Measurements from ENCODE around the gene AVEN.
"Not testable (repeated sequence)": the region's sequence is repeated elsewhere in the genome, so short reads cannot be mapped to it uniquely, and the experiment has no call there.

AVEN gene, protein sequence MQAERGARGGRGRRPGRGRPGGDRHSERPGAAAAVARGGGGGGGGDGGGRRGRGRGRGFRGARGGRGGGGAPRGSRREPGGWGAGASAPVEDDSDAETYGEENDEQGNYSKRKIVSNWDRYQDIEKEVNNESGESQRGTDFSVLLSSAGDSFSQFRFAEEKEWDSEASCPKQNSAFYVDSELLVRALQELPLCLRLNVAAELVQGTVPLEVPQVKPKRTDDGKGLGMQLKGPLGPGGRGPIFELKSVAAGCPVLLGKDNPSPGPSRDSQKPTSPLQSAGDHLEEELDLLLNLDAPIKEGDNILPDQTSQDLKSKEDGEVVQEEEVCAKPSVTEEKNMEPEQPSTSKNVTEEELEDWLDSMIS

GRCh38 chr15:34038871-34039789, at the start of gene AVEN:
Gene AVEN (minus strand): TSS chr15:34039204. CDS start chr15:34039046, 158 bp downstream.
- DNase-seq = peak; percentile 62

GRCh38 chr15:34085746-34086145, 46.7 kb upstream of the AVEN start:
- no peak for DNase-seq

- no peak for DNase-seq
Measured at GRCh38 chr15:34084086-34084485, 45.1 kb upstream of the AVEN start.

- DNase-seq = no peak
Measured at GRCh38 chr15:34079904-34080303, 40.9 kb upstream of the AVEN start.

- no peak for DNase-seq
Measured at GRCh38 chr15:34078900-34079299, 39.9 kb upstream of the AVEN start.

DNA sequence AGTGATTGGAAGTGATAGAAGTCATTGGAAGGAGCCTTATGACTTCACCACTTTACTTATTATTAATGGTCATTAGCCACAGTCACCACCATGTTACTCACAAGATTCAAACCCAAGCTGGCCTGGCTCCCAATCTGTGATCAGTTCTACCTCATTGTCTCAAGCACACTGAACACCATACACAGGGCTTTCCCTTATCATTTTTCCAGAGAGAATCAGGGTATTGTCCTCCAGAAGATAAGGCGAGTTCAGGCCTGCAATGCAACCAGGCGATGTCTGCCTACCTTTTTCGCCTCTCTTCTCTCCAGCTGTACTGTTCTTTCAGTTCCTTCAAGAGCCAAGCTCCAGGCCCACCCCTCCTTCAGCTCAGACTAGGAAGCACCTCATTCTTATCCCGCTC, 37.8 kb upstream of the AVEN start:
- DNase-seq = no peak

- no peak for DNase-seq
Measured at GRCh38 chr15:34070003-34070402, 31.0 kb upstream of the AVEN start.

- DNase-seq = no peak
Measured at GRCh38 chr15:34065941-34066340, 26.9 kb upstream of the AVEN start.

DNA sequence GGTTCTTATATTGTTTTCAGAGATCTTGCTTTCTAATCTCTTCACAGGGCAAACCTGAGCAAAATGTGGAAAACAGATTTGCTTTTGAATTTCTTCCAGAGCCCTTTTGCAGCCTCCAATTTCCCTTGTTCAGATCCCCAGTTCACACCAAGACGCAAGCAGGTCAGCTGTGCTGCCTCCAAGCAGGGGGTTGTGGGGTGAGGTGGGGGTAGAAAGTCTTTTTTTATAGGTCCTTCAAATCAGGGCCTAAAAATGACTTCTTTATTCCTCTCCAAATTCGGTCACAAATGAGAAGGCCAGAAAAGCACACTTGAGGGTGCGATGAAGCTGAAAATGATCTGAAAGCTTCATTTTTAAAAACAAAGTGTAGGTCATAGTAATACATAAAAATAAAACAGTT, 26.3 kb upstream of the AVEN start:
- no peak for DNase-seq

DNA sequence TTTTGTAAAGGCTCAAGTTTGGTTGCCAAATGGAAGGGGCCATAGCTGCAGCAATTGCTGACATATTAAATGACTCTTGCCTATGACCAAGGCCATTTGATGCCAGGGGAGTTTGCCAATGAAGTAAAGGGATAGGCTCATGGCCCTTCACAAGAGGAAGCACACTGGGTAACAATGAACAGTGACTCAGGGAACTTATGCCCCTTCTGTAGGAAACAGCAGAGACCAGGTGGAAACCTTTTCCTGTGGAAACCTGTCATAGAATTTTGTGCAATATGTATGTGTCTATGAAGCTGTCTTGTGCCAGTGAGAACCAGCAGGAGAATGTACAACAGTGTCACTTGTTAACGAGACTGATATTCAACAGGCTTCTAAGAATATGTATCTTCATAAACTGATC, 25.4 kb upstream of the AVEN start:
- DNase-seq = no peak

- DNase-seq = no peak
Measured at GRCh38 chr15:34059946-34060345, 20.9 kb upstream of the AVEN start.

DNA sequence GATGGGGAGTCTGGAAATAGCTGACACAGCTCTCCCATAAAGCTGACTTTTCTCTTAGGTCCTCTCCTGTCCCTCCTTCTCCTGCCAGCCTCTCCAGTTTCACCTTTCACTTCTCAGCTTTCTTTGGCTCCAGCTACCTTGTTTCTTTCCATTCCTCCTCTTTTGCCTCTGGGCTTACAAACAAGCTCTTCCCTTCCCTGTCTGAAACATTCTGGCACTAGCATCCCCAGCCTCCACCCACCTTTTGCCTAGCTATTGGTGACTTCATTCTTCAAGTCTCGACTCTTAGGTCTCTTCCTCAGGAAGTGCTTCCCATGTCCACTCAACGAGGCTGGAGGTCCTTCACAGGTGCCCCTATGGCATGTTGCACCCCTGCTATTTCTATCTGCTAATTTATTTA, 20.5 kb upstream of the AVEN start:
- no peak for DNase-seq

DNA sequence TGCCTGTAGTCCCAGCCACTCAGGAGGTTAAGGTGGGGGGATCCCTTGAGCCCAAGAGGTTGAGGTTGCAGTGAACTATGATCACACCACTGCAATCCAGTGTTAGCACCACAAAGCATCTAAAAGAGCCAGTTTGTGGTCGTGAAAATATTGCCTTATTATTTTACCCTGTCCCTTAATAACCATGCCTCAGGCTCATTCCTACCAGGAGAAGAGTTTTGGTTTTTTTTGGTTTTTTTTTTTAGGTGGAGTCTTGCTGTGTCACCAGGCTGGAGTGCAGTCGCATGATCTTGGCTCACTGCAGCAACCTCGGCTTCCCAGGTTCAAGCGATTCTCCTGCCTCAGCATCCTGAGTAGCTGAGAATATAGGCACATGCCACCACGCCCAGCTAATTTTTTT, 17.9 kb upstream of the AVEN start:
- DNase-seq = no peak

- DNase-seq = no peak
Measured at GRCh38 chr15:34055868-34056595, 17.0 kb upstream of the AVEN start.

DNA sequence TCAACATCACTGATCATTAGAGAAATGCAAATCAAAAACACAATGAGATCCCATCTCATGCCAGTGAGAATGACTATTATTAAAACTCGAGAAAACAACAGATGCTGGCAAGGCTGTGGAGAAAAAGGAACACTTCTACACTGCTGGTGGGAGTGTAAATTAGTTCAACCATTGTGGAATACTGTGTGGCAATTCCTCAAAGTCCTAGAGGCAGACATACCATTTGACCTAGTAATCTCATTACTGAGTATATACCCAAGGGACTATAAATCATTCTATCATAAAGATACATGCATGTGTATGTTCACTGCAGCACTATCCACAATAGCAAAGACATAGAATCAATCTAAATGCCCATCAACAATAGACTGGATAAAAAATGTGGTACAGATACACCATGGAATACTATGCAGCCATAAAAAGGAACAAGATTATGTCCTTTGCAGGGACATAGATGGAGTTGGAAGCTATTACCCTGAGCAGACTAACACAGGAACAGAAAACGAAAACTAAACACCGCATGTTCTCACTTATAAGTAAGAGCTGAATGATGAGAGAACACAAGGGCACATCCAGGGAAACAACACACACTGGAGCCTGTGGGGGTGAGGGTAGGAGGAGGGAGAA, 15.2 kb upstream of the AVEN start:
- no peak for DNase-seq

DNA sequence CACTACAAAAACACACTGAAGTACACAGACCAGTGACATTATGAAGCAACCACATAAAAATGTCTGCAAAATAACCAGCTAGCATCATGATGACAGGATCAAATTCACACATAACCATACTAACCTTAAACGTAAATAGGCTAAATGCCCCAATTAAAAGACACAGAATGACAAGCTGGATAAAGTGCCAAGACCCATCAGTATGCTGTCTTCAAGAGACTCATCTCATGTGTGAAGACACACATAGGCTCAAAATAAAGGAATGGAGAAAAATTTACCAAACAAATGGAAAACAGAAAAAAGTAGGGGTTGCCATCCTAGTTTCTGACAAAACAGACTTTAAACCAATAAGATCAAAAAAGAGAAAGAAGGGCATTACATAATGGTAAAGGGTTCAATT, 11.4 kb upstream of the AVEN start:
- not testable (repeated sequence) for DNase-seq

DNA sequence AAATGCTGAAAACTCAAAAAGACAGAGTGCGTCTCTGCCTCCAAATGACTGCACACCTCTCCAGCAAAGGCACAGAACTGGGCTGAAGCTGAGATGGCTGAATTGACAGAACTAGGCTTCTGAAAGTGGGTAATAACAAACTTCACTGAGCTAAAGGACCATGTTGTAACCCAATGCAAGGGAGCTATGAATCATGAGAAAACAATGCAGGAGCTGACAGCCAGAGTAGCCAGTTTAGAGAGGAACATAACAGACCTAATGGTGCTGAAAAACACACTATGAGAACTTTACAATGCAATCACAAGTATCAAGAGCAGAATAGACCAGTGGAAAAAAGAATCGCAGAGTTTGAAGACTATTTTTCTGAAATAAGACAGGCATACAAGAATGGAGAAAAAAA, 10.1 kb upstream of the AVEN start:
- DNase-seq = no peak

- DNase-seq = no peak
Measured at GRCh38 chr15:34047893-34048775, 9.1 kb upstream of the AVEN start.

DNA sequence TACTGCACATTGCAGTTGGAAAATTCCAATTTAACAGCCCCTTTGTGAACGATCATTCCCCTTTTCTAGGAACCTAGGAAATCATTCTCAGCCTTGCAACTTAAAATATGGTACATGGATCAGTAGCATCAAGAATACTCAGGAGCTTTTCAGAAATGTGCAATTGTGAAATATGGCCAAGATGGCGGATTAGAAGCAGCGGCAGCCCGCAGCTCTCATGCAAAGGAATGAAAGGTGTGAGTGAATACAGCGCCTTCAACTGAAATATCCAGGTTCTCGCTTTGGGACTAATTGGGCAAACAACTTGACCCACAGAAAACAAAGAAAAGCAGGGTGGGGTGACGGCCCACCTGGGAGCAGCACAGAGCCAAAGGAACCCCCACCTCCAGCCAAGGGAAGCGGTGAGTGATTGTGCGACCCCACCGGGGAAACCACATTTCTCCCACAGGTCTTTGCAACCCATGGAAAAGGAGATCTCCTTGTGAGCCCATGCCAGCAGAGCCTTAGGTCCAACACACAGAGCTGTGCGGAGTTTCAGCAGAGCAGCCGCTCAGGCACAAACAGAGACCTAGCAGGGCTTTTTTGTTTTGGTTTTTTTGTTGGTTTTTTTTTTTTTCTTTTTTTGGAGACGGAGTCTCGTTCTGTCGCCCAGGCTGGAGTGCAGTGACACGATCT, 7.6 kb upstream of the AVEN start:
- DNase-seq = no peak

DNA sequence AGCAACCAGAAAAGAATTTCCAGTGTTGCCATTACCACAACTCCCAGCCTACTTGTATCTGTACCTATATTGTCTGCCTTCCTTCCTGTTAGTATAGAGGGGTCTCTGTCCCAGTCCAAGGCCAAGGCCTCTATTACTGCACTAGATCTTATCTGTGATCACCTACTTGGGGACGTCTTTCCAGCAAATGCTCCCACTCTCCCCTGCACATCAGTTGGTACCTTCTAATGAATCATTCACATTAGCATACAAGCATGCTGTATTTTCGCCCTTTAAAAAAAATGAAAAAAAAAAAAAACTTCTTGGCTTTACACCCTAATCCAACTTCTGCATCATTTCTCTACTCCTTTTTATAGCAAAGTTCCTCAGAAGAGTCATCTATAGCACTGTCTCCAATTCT, 4.8 kb upstream of the AVEN start:
- DNase-seq = no peak

- DNase-seq = no peak
Measured at GRCh38 chr15:34043391-34043790, 4.4 kb upstream of the AVEN start.

- DNase-seq = no peak
Measured at GRCh38 chr15:34039790-34040113, 748 bp upstream of the AVEN start.

All from CD4-positive, alpha-beta T cell treated with Interleukin-12 subunit alpha and Interleukin-12 subunit beta, for 1 hour (primary cell).